Gastroesophageal sphincter (tissue), 4 donors: ENCODE data around the gene OR2B2. TPM values are rescaled to one million over a fixed set of nuclear protein-coding genes. Genes with fewer than 3 reads are reported as not detected.

Source experiments
- ATAC-seq: fragments of 150-250 bp; one replicate; pipeline ENCODE4 v1.9.1; 2016; ENCODE audit warnings: mild to moderate bottlenecking, moderate library complexity
- H3K27ac ChIP-seq, 4 donors: fragments of 200-600 bp; sonication (generic) in 3 of 4; 1 replicate in 3 of 4; 2 replicates in 1 of 4; pipeline ENCODE4 v1.5.1; 2016 to 2019
- H3K27me3 ChIP-seq: fragments of 200-600 bp; sonication (generic); one replicate; pipeline ENCODE4 v1.5.1; 2019
- H3K36me3 ChIP-seq, 2 donors: fragments of 200-600 bp; sonication (generic); one replicate each; pipeline ENCODE4 v1.5.1; 2019; ENCODE audit warnings: control low read depth in 1 of 2
- H3K4me1 ChIP-seq, 3 donors: fragments of 200-600 bp; sonication (generic); 1 replicate in 2 of 3; 2 replicates in 1 of 3; pipeline ENCODE4 v1.5.1; 2016 to 2019; ENCODE audit warnings: control low read depth in 2 of 3
- H3K4me3 ChIP-seq, 2 donors: fragments of 200-600 bp; sonication (generic); one replicate each; pipeline ENCODE4 v1.5.1; 2019; ENCODE audit warnings: mild to moderate bottlenecking in 1 of 2, moderate library complexity in 1 of 2
- H3K9me3 ChIP-seq, 3 donors: fragments of 200-600 bp; sonication (generic); one replicate each; pipeline ENCODE4 v1.5.1; 2017 to 2019; ENCODE audit warnings: control low read depth in 2 of 3
- CTCF ChIP-seq, 4 experiments: fragments of 200-600 bp in 2 of 4; fragments of 450-650 bp in 2 of 4; sonication (generic) in 1 of 4; IDR thresholded peaks; one replicate each; pipeline ENCODE4 v1.5.1; 2017 to 2019; ENCODE audit warnings: antibody characterized with exemption in 4 of 4, mild to moderate bottlenecking in 2 of 4, moderate library complexity in 2 of 4
- EP300 ChIP-seq: sonication (generic); formaldehyde crosslinking; IDR thresholded peaks from one replicate; pipeline ENCODE4 v1.6.1; 2017; ENCODE audit warnings: antibody characterized with exemption, mild to moderate bottlenecking
- POLR2A ChIP-seq, 2 donors: fragments of 450-650 bp; IDR thresholded peaks; one replicate each; pipeline ENCODE4 v1.6.1; 2017; ENCODE audit warnings: antibody characterized with exemption in 2 of 2, mild to moderate bottlenecking in 2 of 2, moderate library complexity in 1 of 2
- POLR2AphosphoS5 ChIP-seq: sonication (generic); formaldehyde crosslinking; IDR thresholded peaks from one replicate; pipeline ENCODE4 v1.6.1; 2017; ENCODE audit warnings: antibody characterized with exemption
- WGBS, 2 donors: methylation state at CpG; one replicate each; pipeline ENCODE4 v1.1.5; 2018; ENCODE audit warnings: low coverage in 1 of 2; 5-methylcytosine and 5-hydroxymethylcytosine counted together
- total RNA-seq, 4 donors: library from RNA; depleted of rRNA; stranded (reverse); fragments of >200 nt; gene quantifications; one replicate each; pipeline ENCODE4 v1.1.0, GENCODE V29; 2016

Gene OR2B2
- total RNA-seq, 4 donors from 2014 or later = not detected

DNA sequence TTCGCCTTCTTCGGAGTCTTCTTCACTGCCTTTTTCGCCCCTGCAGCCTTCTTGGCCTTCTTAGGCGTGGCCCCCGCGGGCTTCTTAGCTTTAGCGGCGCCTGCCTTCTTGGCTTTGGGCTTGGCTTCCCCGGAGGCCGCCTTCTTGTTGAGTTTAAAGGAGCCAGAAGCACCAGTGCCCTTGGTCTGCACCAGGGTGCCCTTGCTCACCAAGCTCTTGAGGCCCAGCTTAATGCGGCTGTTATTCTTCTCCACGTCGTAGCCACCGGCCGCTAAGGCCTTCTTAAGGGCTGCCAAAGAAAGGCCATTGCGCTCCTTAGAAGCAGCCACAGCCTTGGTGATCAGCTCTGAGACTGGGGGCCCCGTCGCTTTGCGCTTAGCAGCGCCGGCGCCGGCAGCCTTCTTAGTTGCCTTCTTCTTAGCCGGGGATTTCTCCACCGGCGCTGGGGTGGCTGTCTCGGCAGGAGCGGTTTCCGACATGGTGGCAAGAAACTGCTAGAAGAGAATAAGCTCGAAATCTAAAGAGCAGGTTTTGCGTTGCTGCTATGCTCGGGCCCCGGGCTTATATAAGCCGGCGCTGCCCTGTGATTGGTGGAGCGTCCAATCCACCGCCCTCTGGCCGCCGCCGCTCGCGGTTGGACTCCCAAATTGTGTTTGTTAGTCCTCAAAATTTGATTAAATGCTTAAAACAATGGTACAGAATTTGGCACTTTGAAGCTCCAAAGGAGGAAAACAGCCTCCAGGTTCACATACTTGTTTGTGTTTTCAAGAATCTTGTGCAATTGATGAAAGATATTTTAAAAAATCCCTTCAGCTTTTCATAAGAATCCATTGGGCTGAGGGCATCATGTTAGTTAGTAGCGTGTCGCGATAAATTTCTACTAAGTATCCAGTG, 44.9 kb downstream of the OR2B2 start:
- Histone ChIP-seq H3K27me3 (peaks cover 69% of the 10 kb centered on the region), H3K27ac (peak overlapping the region in 2 of 4 donors; percentile 1 to 13)
- WGBS, 2 donors = 4 to 8% methylated on average over 10 to 11 of the region's 45 CpGs

GRCh38 chr6:27866357-27867050, 45.7 kb downstream of the OR2B2 start:
- TF ChIP-seq POLR2AphosphoS5 = no peak
- no peak for TF ChIP-seq EP300
- no peak for TF ChIP-seq CTCF (IDR thresholded peaks at IDR 0.05)
- no peak for TF ChIP-seq POLR2A (IDR thresholded peaks at IDR 0.05)
- Histone ChIP-seq H3K27me3 (peaks cover 62% of the 10 kb centered on the region), H3K4me1 (peaks cover 0 to 38% (median 19%) of the 10 kb centered on the region in 3 donors), H3K27ac (peak overlapping the region in 1 of 4 donors; percentile 1), H3K9me3 (no peaks in the 10 kb centered on the region), H3K36me3 (no peaks in the 10 kb centered on the region), H3K4me3 (peak overlapping the region; percentile 7 to 58)
- 0 to 3% methylated on average over 10 to 23 of the region's 27 CpGs for WGBS, 2 donors
- no peak for ATAC-seq

More for the DNA sequence above, 44.9 kb downstream of the OR2B2 start:
- H3K4me1 ChIP-seq = peaks cover 0 to 46% (median 22%) of the 10 kb centered on the region in 3 donors
- TF ChIP-seq POLR2AphosphoS5 (no peak), CTCF (IDR thresholded peaks at IDR 0.05) (no peak), POLR2A (IDR thresholded peaks at IDR 0.05) (peak in 1 of 2 donors; percentile 50), EP300 (no peak)
- no peaks in the 10 kb centered on the region for H3K9me3 ChIP-seq
- H3K36me3 ChIP-seq = no peaks in the 10 kb centered on the region
- peak overlapping the region in 1 of 2 donors; percentile 58 for H3K4me3 ChIP-seq
- ATAC-seq = no peak

DNA sequence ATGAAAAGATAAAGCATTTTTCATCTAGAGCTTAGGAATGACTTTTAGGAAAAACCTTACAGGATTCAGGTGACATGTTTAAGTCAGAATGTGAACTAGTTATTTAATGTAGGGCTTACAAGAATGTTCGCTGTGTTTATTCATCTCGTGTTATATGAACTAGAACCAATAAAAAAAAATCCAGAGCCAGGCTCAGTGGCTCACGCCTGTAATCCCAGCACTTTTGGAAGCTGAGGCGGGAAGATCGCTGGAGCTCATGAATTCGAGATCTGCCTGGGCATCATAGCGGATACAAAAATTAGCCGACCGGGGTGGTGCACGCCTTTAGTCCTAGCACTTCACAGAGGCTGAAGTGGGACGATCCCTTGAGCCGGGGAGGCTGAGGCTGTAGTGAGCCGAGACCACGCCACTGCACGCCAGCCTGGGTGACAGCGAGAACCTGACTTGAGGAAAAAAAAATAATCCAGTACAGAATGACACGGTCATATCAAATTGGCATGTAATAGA, 46.3 kb downstream of the OR2B2 start:
- H3K4me1 ChIP-seq = peaks cover 0 to 37% (median 19%) of the 10 kb centered on the region in 3 donors
- no peaks in the 10 kb centered on the region for H3K36me3 ChIP-seq
- H3K27ac ChIP-seq = no peak overlapping the region
- TF ChIP-seq POLR2A (IDR thresholded peaks at IDR 0.05) (no peak), EP300 (no peak), POLR2AphosphoS5 (no peak), CTCF (IDR thresholded peaks at IDR 0.05) (no peak)
- H3K9me3 ChIP-seq = no peaks in the 10 kb centered on the region
- ATAC-seq = no peak
- 0 to 1% methylated on average over 14 to 16 of the region's 17 CpGs for WGBS, 2 donors
- H3K4me3 ChIP-seq = peak overlapping the region; percentile 7 to 58
- peaks cover 56% of the 10 kb centered on the region for H3K27me3 ChIP-seq

- Histone ChIP-seq H3K36me3 (no peaks in the 10 kb centered on the region), H3K9me3 (no peaks in the 10 kb centered on the region), H3K27ac (peak overlapping the region in 3 of 4 donors; percentile 60 to 70 (median 60)), H3K4me3 (peak overlapping the region; percentile 58 to 77), H3K27me3 (peaks cover 49% of the 10 kb centered on the region), H3K4me1 (peaks cover 0 to 37% (median 19%) of the 10 kb centered on the region in 3 donors)
- peak; percentile 90 for ATAC-seq
- TF ChIP-seq EP300 (no peak), POLR2AphosphoS5 (peak; percentile 66), POLR2A (IDR thresholded peaks at IDR 0.05) (peak in 1 of 2 donors; percentile 41), CTCF (IDR thresholded peaks at IDR 0.05) (no peak)
- 0% methylated on average over 28 to 40 of the region's 58 CpGs for WGBS, 2 donors
Measured at GRCh38 chr6:27864906-27865849, 47.0 kb downstream of the OR2B2 start.
